ENCODE data around the gene NFIA.

Gene NFIA

GRCh38 chr1:61332796-61333195 lies 250.4 kb downstream of the NFIA start:
- DNase-seq (ENCODE audit: low read depth) = no peak

- DNase-seq (ENCODE audit: low read depth) = no peak
These were observed 252.6 kb downstream of the NFIA start for GRCh38 chr1:61334718-61335589.

DNA sequence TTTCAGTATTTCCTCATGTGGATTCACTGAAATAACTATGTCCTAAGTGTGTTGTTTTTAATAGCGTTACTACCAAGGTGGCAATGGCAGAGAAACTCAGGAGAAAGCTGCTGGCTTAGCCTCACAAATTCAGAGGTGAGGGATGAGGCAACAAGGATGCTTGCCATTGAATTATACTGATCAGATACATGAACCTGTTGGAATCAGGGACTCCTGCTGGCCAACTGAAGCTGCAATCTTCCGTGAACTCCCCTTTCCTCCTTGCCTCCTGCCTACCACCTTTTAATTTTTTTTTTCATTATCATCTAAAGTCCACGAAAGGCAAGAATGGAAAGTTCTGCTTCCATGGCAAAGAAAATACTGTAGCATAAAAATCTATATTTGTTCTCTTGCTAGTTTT lies 254.7 kb downstream of the NFIA start:
- DNase-seq (ENCODE audit: low read depth) = no peak

DNA sequence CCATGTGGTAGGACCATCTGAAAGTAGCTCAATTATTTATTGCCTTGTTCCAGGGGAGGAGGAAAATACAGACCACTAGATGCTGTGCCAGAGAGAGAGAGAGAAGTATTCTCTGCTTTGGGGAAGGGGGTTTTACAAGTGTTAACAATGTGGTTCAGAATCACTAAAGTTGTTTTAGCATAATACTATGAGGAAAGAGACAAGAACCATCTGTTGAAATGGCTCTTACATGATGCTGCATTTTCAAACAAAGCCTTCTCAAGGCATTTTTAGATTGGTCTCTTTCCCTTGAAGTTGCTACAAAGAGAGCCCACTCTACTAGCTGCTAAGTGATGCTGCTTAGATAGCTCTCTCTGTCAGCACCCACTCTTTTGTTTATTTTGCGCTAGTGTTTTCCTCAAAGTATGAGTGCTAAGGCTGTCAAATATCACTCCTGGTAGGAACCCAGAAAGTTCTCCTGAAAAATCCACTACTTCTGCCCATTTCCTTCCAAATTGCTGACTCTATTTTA lies 255.1 kb downstream of the NFIA start:
- DNase-seq (ENCODE audit: low read depth) = no peak

- no peak for DNase-seq (ENCODE audit: low read depth)
These were observed 255.9 kb downstream of the NFIA start for GRCh38 chr1:61337981-61338848.

- no peak for DNase-seq (ENCODE audit: low read depth)
These were observed 256.5 kb downstream of the NFIA start for GRCh38 chr1:61338899-61339298.

GRCh38 chr1:61341426-61341825 lies 259.1 kb downstream of the NFIA start:
- DNase-seq (ENCODE audit: low read depth) = no peak

DNA sequence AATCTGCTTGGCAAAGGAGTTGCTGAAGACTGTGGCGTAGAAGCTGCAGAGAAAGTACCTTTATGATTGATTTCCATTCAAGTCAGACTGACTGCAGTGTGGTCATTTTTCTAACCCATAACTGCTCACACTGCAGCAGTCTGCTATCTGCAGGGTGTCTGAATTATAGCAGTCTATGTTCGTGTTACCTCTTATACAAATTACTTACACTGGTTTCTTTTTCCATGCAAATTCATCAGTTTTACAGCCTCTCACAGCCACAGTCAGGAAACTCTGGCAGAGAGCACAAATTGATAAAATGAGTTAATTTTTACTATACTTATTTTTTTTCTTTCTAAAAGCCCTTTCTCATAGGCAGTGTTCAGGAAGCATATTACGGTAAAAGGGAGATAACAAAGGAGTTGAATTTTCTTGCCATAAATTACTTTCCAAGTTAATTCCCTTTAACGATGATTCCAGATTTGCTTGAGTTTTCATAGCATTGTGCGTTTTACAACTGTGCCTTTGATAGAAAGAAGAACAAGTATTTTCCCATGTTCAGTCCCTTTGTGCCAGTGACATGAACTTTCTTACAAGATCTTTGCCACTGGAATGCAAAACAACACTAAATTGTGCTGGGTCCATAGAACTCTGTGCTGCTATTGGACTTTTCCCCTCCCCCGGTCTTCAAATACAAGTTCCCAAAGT lies 261.5 kb downstream of the NFIA start:
- no peak for DNase-seq (ENCODE audit: low read depth)

DNA sequence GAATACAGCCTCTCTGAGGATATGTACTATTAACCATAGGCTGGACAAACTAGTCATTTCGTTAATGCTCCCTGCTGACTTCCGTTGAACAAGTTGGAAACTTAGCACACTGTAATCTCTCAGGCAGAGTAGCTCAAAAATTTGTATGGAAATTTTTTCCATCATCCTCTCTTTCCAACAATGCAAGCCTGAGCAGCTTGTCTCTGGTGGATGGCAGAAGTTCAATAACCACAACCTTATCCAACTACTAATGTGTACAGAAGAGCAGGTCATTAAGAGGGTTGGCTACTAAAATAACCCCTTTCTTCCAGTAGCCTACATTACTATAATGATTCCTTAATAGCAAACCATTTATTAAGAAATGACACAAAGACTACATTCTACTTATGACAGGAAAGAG lies 262.3 kb downstream of the NFIA start:
- DNase-seq (ENCODE audit: low read depth) = no peak

DNA sequence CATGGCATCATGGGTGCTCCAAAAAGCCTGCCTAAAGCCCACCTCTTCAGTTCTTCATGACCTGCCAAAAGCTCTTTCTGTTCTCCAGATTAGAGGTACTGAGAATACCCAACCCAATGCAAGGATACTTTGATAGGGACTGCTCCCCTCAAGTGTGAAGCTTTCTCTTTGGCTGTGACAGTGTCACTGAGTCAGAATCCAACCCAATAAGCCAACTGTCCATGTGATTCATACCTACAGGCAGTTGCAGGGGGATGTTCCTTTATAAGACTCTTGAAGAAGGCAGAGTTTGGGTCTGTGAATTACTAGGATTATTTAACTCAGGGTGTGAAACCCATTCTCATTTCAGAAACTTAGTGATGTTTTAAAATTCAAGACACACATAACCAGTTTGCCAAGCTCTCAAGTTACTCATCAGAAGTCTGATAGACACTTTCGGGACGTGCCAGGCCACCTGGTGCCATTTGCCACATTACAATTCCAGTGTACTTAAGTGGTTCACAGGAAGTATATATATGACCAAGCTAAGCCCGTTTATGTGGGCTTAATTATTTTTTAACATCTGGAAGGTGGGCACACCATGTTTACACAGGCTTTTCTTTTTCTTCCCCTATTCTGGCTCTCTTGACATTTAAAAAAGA lies 265.8 kb downstream of the NFIA start:
- DNase-seq (ENCODE audit: low read depth) = no peak

GRCh38 chr1:61352845-61353435 lies 270.6 kb downstream of the NFIA start:
- no peak for DNase-seq (ENCODE audit: low read depth)

GRCh38 chr1:61353797-61354406 lies 271.5 kb downstream of the NFIA start:
- no peak for DNase-seq (ENCODE audit: low read depth)

DNA sequence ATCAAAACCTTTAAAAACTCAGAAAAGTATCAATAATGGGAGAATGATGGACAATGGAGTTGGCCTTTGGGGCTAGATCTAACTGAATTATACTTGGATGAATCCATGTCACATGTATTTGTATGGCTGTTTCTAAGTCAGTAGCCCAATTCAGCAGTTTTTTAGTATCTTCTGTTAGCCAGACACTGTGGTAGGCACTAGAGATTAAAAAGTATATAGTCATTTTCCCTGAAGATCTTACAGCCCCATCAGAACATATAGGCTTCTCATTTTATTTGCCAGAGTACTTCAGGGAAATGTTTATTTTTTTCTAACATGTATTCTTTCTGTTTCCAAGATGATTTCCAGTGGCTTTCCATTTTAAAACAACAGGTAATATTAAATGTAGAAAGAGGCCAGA lies 273.7 kb downstream of the NFIA start:
- no peak for DNase-seq (ENCODE audit: low read depth)

DNA sequence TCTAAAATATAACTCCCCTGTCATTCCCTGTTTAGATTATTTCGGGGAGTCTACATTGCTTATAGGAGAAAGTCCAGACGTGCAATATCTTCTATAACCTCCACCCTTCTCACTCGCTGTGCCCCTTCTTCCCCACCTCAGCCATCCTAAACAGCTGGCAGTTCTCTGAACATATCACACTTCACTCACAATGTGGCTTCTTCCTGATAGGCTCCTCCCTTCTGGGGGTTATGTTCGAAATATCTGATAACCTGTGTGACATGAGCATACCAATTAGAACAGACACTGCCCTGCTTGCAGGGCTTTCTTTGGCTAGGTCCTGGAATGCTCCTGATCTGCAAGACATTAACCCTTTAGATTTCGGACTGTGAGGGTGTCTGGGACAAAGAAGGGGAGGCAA lies 274.6 kb downstream of the NFIA start:
- DNase-seq (ENCODE audit: low read depth) = no peak

GRCh38 chr1:61357539-61357938 lies 275.2 kb downstream of the NFIA start:
- DNase-seq (ENCODE audit: low read depth) = no peak

- no peak for DNase-seq (ENCODE audit: low read depth)
These were observed 276.6 kb downstream of the NFIA start for GRCh38 chr1:61358770-61359455.

- DNase-seq (ENCODE audit: low read depth) = no peak
These were observed 279.6 kb downstream of the NFIA start for GRCh38 chr1:61361931-61362330.

- no peak for DNase-seq (ENCODE audit: low read depth)
These were observed 280.0 kb downstream of the NFIA start for GRCh38 chr1:61362351-61362750.

DNA sequence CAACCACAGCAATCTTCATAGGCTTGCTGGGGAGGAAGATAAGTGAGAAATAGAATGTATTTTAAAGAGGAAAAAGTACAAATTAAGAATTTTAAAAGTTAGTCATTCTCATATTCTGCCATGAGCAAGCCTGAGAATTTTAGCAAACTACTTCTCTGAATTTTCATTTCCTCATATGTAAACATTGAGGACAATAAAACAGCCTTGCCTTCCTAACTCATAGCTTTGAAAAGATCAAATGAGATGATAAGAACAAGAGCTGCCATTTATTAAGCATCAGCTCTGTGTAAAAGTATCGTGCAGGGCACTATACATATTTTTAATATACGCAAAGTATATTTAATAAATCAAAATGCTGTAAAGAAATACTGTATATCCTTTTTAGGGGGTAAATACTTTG lies 286.0 kb downstream of the NFIA start:
- no peak for DNase-seq (ENCODE audit: low read depth)

- DNase-seq (ENCODE audit: low read depth) = no peak
These were observed 286.5 kb downstream of the NFIA start for GRCh38 chr1:61368876-61369275.

Data from T follicular helper cell (primary cell).